HepG2 (cell line): ENCODE data around the gene INO80B. TPM values are rescaled to one million over a fixed set of nuclear protein-coding genes. Genes with fewer than 3 reads are reported as not detected.
A peak's percentile ranks its signal among the peaks of the same experiment; 100 is the strongest.

Source experiments
- ARNT2 ChIP-seq: sonication (generic); formaldehyde crosslinking; IDR thresholded peaks from 2 replicates; pipeline ENCODE4 v1.8.0; 2022; ENCODE audit warnings: mild to moderate bottlenecking, low read depth, missing genetic modification reagents, moderate library complexity
- HNRNPK ChIP-seq: fragments of 200-400 bp; formaldehyde crosslinking; IDR thresholded peaks from 2 replicates; pipeline ENCODE4 v1.6.1; 2018; ENCODE audit warnings: low read length, low read depth, moderate library complexity, mild to moderate bottlenecking; ENCODE audit not compliant: poor library complexity, severe bottlenecking
- ISL2 ChIP-seq: sonication (generic); formaldehyde crosslinking; IDR thresholded peaks from 2 replicates; pipeline ENCODE4 v1.5.0; 2020; ENCODE audit warnings: missing genetic modification reagents
- MAFK ChIP-seq, 2 experiments: IDR thresholded peaks in 1 of 2; conservative IDR thresholded peaks in 1 of 2; 2 replicates each; pipeline ENCODE4 v1.6.1; 2011; ENCODE audit warnings: improper control_type of control experiment in 2 of 2, low read length in 2 of 2
- NFE2 ChIP-seq: sonication (generic); formaldehyde crosslinking; IDR thresholded peaks from 2 replicates; pipeline ENCODE4 v1.4.0; 2020; ENCODE audit warnings: missing genetic modification reagents
- POLR2A ChIP-seq, 2 experiments: IDR thresholded peaks; 2 replicates each; pipeline ENCODE4 v1.6.1; 2011; ENCODE audit warnings: low read depth in 2 of 2, low read length in 2 of 2, mild to moderate bottlenecking in 1 of 2, moderate library complexity in 1 of 2; ENCODE audit not compliant: insufficient read depth in 1 of 2
- SIN3B ChIP-seq: fragments of 150-350 bp; IDR thresholded peaks from 2 replicates; pipeline ENCODE4 v1.6.1; 2014; ENCODE audit warnings: low read length
- SP5 ChIP-seq: IDR thresholded peaks from 2 replicates; pipeline ENCODE4 v1.6.1; 2016; ENCODE audit warnings: low read depth, borderline replicate concordance
- SUZ12 ChIP-seq: fragments of 150-350 bp; IDR thresholded peaks from 2 replicates; pipeline ENCODE4 v1.6.1; 2014; ENCODE audit warnings: low read depth, low read length
- ZFP82 ChIP-seq: sonication (generic); formaldehyde crosslinking; IDR thresholded peaks from 2 replicates; pipeline ENCODE4 v1.5.1; 2020; ENCODE audit warnings: mild to moderate bottlenecking, missing genetic modification reagents, borderline replicate concordance
- ZNF124 ChIP-seq: sonication (generic); formaldehyde crosslinking; IDR thresholded peaks from 2 replicates; pipeline ENCODE4 v1.4.0; 2020; ENCODE audit warnings: missing genetic modification reagents
- ZNF224 ChIP-seq: sonication (generic); formaldehyde crosslinking; IDR thresholded peaks from 2 replicates; pipeline ENCODE4 v1.5.0; 2020; ENCODE audit warnings: mild to moderate bottlenecking, missing genetic modification reagents
- ZNF678 ChIP-seq: sonication (generic); formaldehyde crosslinking; IDR thresholded peaks from 2 replicates; pipeline ENCODE4 v1.4.0; 2020; ENCODE audit warnings: mild to moderate bottlenecking, missing genetic modification reagents
- ZNF768 ChIP-seq: sonication (generic); formaldehyde crosslinking; IDR thresholded peaks from 2 replicates; pipeline ENCODE4 v1.4.0; 2020; ENCODE audit warnings: missing genetic modification reagents
- ZNF777 ChIP-seq: sonication (generic); formaldehyde crosslinking; IDR thresholded peaks from 2 replicates; pipeline ENCODE4 v1.4.0; 2020; ENCODE audit warnings: missing genetic modification reagents
- ZNF790 ChIP-seq: sonication (generic); formaldehyde crosslinking; IDR thresholded peaks from 2 replicates; pipeline ENCODE4 v1.8.0; 2022; ENCODE audit warnings: missing genetic modification reagents, mild to moderate bottlenecking, borderline replicate concordance
- ZNF878 ChIP-seq: sonication (generic); formaldehyde crosslinking; IDR thresholded peaks from 2 replicates; pipeline ENCODE4 v1.8.1; 2023; ENCODE audit warnings: mild to moderate bottlenecking, missing genetic modification reagents, moderate library complexity
- ZSCAN12 ChIP-seq: sonication (generic); formaldehyde crosslinking; IDR thresholded peaks from 2 replicates; pipeline ENCODE4 v1.9.0; 2021; ENCODE audit warnings: mild to moderate bottlenecking, missing genetic modification reagents
- polyA plus RNA-seq, 8 experiments: library from polyadenylated mRNA; depleted of rRNA in 3 of 8; stranded (reverse) in 7 of 8; unstranded in 1 of 8; fragments of >200 nt; fragmentation: Illumina TruSeq in 4 of 8; extraction: Trizol in 4 of 8; gene quantifications; 2 replicates each; pipeline versions ENCODE4 v1.2.1 to v1.2.3, GENCODE V29; 2011 to 2016; ENCODE audit warnings: low read depth in 4 of 8, missing spikeins in 1 of 8, mixed read lengths in 1 of 8; ENCODE audit not compliant: insufficient read depth in 1 of 8
- total RNA-seq, 5 experiments: library from RNA; depleted of rRNA; stranded (reverse); fragments of >200 nt; fragmentation: Illumina TruSeq; extraction: Trizol; gene quantifications; 2 replicates each; pipeline ENCODE4 v1.2.3, GENCODE V29; 2016; ENCODE audit warnings: low read depth in 1 of 5
- TF ChIP-seq, protein P1 (sequence below): IDR thresholded peaks from 2 replicates; pipeline ENCODE4 v1.6.1; 2016; ENCODE audit warnings: low read depth, borderline replicate concordance
- TF ChIP-seq, protein P2 (sequence below): sonication (generic); formaldehyde crosslinking; IDR thresholded peaks from 2 replicates; pipeline ENCODE4 v1.5.0; 2020; ENCODE audit warnings: missing genetic modification reagents
- TF ChIP-seq, protein P3 (sequence below): sonication (generic); formaldehyde crosslinking; IDR thresholded peaks from 2 replicates; pipeline ENCODE4 v1.8.0; 2022; ENCODE audit warnings: mild to moderate bottlenecking, missing genetic modification reagents, moderate library complexity
- TF ChIP-seq, protein P4 (sequence below): IDR thresholded peaks from 2 replicates; pipeline ENCODE4 v1.6.1; 2018; ENCODE audit warnings: missing genetic modification reagents
- TF ChIP-seq, protein P5 (sequence below): sonication (generic); formaldehyde crosslinking; IDR thresholded peaks from 2 replicates; pipeline ENCODE4 v1.4.0; 2020; ENCODE audit warnings: low read depth, mild to moderate bottlenecking, missing genetic modification reagents
- TF ChIP-seq, protein P6 (sequence below): sonication (generic); formaldehyde crosslinking; IDR thresholded peaks from 2 replicates; pipeline ENCODE4 v1.8.0; 2023; ENCODE audit warnings: mild to moderate bottlenecking, missing genetic modification reagents
- TF ChIP-seq, protein P7 (sequence below): sonication (generic); formaldehyde crosslinking; IDR thresholded peaks from 2 replicates; pipeline ENCODE4 v1.4.0; 2020; ENCODE audit warnings: mild to moderate bottlenecking, missing genetic modification reagents

Gene INO80B
- total and polyA plus RNA-seq, 2 of the 13 experiments (the other 11 are each of a cell fraction or from before 2014, with no cell fraction given) = 6.2 to 14.5 TPM

DNA sequence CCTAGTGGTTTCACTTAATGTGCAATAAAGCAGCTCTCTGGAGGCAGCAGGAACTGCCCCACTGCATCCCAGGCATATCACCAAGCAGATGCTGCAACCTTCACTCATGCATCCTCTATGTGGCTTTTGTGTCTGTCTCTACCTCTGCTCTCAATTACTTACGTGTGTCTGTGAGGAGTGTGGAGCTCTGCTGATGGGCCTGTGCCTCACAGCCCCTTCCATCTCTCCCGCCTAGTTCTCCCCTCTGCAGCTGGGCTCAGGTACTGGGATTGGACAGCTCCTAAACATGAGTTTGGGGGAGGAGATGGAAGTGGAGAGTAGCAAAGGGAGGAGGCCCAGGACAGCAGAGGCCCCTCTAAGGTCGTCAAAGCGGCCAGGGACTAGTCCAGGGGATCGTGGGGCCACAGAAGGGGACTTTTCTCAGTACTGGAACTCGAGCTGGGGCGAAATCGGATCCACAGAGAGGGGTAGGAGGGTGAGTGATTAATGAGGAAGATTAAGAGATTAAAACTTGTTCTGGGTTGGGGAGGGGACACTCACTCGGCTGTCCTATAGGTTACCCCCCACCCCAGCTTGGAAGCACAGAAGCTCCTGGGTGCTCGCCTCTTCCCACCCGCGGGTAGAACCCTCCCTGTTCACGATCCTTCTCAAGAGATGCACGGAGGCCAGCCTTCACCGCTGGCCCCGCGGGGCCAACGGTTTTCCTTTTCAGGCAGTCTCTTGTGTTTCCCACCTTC, 46.6 kb downstream of the INO80B start (continued):
- TF ChIP-seq, protein P1, sequence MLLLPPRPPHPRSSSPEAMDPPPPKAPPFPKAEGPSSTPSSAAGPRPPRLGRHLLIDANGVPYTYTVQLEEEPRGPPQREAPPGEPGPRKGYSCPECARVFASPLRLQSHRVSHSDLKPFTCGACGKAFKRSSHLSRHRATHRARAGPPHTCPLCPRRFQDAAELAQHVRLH (CRISPR knock-in tag) = no peak
- TF ChIP-seq, protein P2, sequence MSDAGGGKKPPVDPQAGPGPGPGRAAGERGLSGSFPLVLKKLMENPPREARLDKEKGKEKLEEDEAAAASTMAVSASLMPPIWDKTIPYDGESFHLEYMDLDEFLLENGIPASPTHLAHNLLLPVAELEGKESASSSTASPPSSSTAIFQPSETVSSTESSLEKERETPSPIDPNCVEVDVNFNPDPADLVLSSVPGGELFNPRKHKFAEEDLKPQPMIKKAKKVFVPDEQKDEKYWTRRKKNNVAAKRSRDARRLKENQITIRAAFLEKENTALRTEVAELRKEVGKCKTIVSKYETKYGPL (CRISPR knock-in tag) = no peak
- no peak for TF ChIP-seq SP5 (CRISPR knock-in tag)
- TF ChIP-seq ZFP82 = no peak
- TF ChIP-seq ISL2 (CRISPR knock-in tag) = no peak
- TF ChIP-seq ZNF124 (CRISPR knock-in tag) = no peak
- TF ChIP-seq HNRNPK = no peak
- no peak for TF ChIP-seq ZNF790
- TF ChIP-seq, protein P3, sequence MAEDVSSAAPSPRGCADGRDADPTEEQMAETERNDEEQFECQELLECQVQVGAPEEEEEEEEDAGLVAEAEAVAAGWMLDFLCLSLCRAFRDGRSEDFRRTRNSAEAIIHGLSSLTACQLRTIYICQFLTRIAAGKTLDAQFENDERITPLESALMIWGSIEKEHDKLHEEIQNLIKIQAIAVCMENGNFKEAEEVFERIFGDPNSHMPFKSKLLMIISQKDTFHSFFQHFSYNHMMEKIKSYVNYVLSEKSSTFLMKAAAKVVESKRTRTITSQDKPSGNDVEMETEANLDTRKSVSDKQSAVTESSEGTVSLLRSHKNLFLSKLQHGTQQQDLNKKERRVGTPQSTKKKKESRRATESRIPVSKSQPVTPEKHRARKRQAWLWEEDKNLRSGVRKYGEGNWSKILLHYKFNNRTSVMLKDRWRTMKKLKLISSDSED (CRISPR knock-in tag) = no peak
- TF ChIP-seq NFE2 (CRISPR knock-in tag) = no peak
- no peak for TF ChIP-seq ZNF878
- TF ChIP-seq ZNF768 = no peak
- TF ChIP-seq, protein P4, sequence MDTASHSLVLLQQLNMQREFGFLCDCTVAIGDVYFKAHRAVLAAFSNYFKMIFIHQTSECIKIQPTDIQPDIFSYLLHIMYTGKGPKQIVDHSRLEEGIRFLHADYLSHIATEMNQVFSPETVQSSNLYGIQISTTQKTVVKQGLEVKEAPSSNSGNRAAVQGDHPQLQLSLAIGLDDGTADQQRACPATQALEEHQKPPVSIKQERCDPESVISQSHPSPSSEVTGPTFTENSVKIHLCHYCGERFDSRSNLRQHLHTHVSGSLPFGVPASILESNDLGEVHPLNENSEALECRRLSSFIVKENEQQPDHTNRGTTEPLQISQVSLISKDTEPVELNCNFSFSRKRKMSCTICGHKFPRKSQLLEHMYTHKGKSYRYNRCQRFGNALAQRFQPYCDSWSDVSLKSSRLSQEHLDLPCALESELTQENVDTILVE = no peak
- no peak for TF ChIP-seq ZNF678 (CRISPR knock-in tag)
- no peak for TF ChIP-seq SIN3B
- no peak for TF ChIP-seq ZNF224
- TF ChIP-seq, protein P5, sequence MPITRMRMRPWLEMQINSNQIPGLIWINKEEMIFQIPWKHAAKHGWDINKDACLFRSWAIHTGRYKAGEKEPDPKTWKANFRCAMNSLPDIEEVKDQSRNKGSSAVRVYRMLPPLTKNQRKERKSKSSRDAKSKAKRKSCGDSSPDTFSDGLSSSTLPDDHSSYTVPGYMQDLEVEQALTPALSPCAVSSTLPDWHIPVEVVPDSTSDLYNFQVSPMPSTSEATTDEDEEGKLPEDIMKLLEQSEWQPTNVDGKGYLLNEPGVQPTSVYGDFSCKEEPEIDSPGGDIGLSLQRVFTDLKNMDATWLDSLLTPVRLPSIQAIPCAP (CRISPR knock-in tag) = no peak
- TF ChIP-seq, protein P6, sequence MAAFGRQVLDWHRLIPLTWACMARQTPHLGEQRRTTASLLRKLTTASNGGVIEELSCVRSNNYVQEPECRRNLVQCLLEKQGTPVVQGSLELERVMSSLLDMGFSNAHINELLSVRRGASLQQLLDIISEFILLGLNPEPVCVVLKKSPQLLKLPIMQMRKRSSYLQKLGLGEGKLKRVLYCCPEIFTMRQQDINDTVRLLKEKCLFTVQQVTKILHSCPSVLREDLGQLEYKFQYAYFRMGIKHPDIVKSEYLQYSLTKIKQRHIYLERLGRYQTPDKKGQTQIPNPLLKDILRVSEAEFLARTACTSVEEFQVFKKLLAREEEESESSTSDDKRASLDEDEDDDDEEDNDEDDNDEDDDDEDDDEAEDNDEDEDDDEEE (CRISPR knock-in tag) = no peak
- TF ChIP-seq, protein P7, sequence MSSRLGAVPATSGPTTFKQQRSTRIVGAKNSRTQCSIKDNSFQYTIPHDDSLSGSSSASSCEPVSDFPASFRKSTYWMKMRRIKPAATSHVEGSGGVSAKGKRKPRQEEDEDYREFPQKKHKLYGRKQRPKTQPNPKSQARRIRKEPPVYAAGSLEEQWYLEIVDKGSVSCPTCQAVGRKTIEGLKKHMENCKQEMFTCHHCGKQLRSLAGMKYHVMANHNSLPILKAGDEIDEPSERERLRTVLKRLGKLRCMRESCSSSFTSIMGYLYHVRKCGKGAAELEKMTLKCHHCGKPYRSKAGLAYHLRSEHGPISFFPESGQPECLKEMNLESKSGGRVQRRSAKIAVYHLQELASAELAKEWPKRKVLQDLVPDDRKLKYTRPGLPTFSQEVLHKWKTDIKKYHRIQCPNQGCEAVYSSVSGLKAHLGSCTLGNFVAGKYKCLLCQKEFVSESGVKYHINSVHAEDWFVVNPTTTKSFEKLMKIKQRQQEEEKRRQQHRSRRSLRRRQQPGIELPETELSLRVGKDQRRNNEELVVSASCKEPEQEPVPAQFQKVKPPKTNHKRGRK = no peak
- no peak for TF ChIP-seq MAFK (conservative IDR thresholded peaks at IDR 0.05 in 1 of 2, IDR thresholded peaks at IDR 0.05 in 1 of 2; ENCODE audit: low read length in 2 of 2)
- no peak for TF ChIP-seq ZNF777 (CRISPR knock-in tag)
- no peak for TF ChIP-seq SUZ12
- TF ChIP-seq ZSCAN12 = no peak
- no peak for TF ChIP-seq ARNT2 (CRISPR knock-in tag)
- peak in 1 of 2 experiments; percentile 63; a peak in 2 of 4 replicates for TF ChIP-seq POLR2A (IDR thresholded peaks at IDR 0.05; ENCODE audit: insufficient read depth in 1 of 2, low read depth in 2 of 2, low read length in 2 of 2)
